ENCODE data around the gene TM9SF2.

GRCh38 chr13:99575376-99576120 lies 74.3 kb downstream of the TM9SF2 start:
- TF ChIP-seq, protein P1, sequence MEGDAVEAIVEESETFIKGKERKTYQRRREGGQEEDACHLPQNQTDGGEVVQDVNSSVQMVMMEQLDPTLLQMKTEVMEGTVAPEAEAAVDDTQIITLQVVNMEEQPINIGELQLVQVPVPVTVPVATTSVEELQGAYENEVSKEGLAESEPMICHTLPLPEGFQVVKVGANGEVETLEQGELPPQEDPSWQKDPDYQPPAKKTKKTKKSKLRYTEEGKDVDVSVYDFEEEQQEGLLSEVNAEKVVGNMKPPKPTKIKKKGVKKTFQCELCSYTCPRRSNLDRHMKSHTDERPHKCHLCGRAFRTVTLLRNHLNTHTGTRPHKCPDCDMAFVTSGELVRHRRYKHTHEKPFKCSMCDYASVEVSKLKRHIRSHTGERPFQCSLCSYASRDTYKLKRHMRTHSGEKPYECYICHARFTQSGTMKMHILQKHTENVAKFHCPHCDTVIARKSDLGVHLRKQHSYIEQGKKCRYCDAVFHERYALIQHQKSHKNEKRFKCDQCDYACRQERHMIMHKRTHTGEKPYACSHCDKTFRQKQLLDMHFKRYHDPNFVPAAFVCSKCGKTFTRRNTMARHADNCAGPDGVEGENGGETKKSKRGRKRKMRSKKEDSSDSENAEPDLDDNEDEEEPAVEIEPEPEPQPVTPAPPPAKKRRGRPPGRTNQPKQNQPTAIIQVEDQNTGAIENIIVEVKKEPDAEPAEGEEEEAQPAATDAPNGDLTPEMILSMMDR (IDR thresholded peaks at IDR 0.05) = no peak
- TF ChIP-seq POLR2A (IDR thresholded peaks at IDR 0.05) (no peak), POLR2AphosphoS5 (IDR thresholded peaks at IDR 0.05) (no peak)

Measured in transverse colon (tissue), 4 donors.